ENCODE data around the gene CUX1.

DNA sequence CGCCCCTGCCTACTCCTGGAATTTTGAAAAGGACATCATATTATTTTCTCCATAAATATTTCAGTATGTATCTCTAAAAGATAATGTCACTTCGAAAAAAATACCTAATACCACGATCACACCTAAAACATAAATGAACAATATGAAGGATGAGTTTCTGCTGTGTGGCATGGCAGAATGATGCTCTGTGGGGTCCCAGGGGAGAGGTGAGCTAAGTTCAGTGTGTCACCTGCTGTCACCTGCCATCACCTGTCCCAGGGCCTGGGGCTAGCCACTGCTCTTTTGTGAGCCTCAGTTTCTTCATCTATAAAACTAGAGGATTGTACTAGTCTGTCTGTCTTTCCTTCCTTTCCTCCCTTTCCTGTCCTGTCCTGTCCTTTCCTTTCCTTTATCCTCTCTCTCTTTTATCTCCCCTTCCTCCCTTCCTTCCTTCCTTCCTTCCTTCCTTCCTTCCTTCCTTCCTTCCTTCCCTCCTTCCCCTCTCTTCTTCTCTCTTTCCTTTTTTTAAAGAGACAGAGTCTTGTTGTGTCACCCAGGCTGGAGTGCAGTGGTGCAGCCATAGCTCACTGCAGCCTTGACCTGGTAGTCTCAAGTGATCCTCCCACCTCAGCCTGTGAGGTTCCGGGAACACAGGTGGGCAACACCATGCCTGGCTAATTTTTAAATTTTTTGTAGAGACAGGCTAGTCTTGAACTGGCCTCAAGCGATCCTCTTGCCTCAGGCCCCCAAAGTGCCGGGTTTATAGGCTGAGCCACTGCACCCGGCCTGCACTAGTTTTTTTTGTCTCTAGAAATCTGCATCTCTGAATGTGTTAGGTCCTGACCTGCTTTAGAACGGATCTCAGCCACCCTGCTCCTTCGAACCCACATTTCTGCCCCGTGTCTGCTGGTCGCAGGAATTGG lies 43.1 kb downstream of the CUX1 start:
- TF ChIP-seq GATA2 (IDR thresholded peaks at IDR 0.05; ENCODE audit: low read depth, low read length) (no peak), GATA3 (IDR thresholded peaks at IDR 0.05; ENCODE audit: low read depth, low read length) (no peak)

All from SH-SY5Y (cell line).